Panc1 (cell line): ENCODE results near the gene FRMD4A. TPM values are rescaled to one million over a fixed set of nuclear protein-coding genes. Genes with fewer than 3 reads are reported as not detected.

ENCODE experiments used
- ATAC-seq: fragments of 200-7000 bp; cut with Tn5 transposase; 2 replicates; pipeline ENCODE4 v1.9.1; 2020; ENCODE audit warnings: mild to moderate bottlenecking, moderate library complexity
- BruUV-seq: library from RNA; stranded (reverse); fragments of 400-500 nt; replicated peaks from 2 replicates; lab custom pipeline; 2021; lab: Mats Ljungman, UMichigan
- CTCF ChIA-PET: fragments of 300-600 bp; sonication (Branson Sonifier 250); formaldehyde crosslinking; loops from one replicate; lab custom pipeline; 2022; ENCODE audit warnings: antibody characterized with exemption; lab: Charles Lee
- POLR2A ChIA-PET: fragments of 300-600 bp; sonication (Branson Sonifier 250); formaldehyde crosslinking; loops from one replicate; lab custom pipeline; 2022; ENCODE audit warnings: antibody characterized with exemption; lab: Charles Lee
- DNase-seq: peaks from one replicate; pipeline ENCODE4 v3.0.0-alpha.2; 2010; ENCODE audit warnings: low read depth, low spot score
- H3K27ac ChIP-seq: 2 replicates; pipeline ENCODE4 v1.5.1; 2011; ENCODE audit warnings: mild to moderate bottlenecking, low read length, inconsistent platforms
- H3K27me3 ChIP-seq: fragments of 200-500 bp; sonication (Bioruptor generic); 2 replicates; pipeline ENCODE4 v1.6.0; 2014; ENCODE audit warnings: low read length, inconsistent platforms; ENCODE audit not compliant: control insufficient read depth, insufficient read depth
- H3K36me3 ChIP-seq: fragments of 200-500 bp; sonication (Bioruptor generic); 2 replicates; pipeline ENCODE4 v1.5.1; 2014; ENCODE audit warnings: inconsistent platforms, mild to moderate bottlenecking, low read length, moderate library complexity; ENCODE audit not compliant: control insufficient read depth, insufficient read depth
- H3K4me1 ChIP-seq: 2 replicates; pipeline ENCODE4 v1.5.1; 2011; ENCODE audit warnings: inconsistent platforms, mild to moderate bottlenecking, low read length, moderate library complexity; ENCODE audit not compliant: control insufficient read depth, insufficient read depth
- H3K4me3 ChIP-seq, 2 experiments: 2 replicates each; pipeline ENCODE4 v1.5.1; 2011 to 2012; ENCODE audit warnings: low read depth in 2 of 2, low read length in 2 of 2, mild to moderate bottlenecking in 2 of 2, inconsistent platforms in 1 of 2, moderate library complexity in 1 of 2
- H3K9me3 ChIP-seq: fragments of 200-500 bp; sonication (Bioruptor generic); 2 replicates; pipeline ENCODE4 v1.5.1; 2014; ENCODE audit warnings: low read depth, mild to moderate bottlenecking, inconsistent platforms, low read length, moderate library complexity; ENCODE audit not compliant: control insufficient read depth, insufficient read depth
- CTCF ChIP-seq: fragments of 450-650 bp; IDR thresholded peaks from 2 replicates; pipeline ENCODE4 v1.5.1; 2017; ENCODE audit warnings: mild to moderate bottlenecking
- POLR2AphosphoS5 ChIP-seq: IDR thresholded peaks from 2 replicates; pipeline ENCODE4 v1.6.1; 2012; ENCODE audit warnings: mild to moderate bottlenecking, low read depth, low read length, moderate library complexity
- REST ChIP-seq, 2 experiments: IDR thresholded peaks; 2 replicates each; pipeline ENCODE4 v1.6.1; 2011 to 2012; ENCODE audit warnings: low read depth in 2 of 2, control low read depth in 1 of 2, low read length in 1 of 2, mild to moderate bottlenecking in 1 of 2, moderate library complexity in 1 of 2; ENCODE audit not compliant: insufficient read depth in 1 of 2
- SIN3A ChIP-seq: IDR thresholded peaks from 2 replicates; pipeline ENCODE4 v1.6.1; 2012; ENCODE audit warnings: low read depth, mild to moderate bottlenecking, low read length, moderate library complexity, borderline replicate concordance; ENCODE audit not compliant: insufficient read depth
- TCF7L2 ChIP-seq: IDR thresholded peaks from 2 replicates; pipeline ENCODE4 v1.6.1; 2011; ENCODE audit warnings: mild to moderate bottlenecking, low read depth, low read length, inconsistent platforms
- in situ Hi-C: cut with HindIII; loops from 2 replicates; pipeline ENCODE4 v1.10.0; 2016; ENCODE audit warnings: low sequenced_read_pairs, low pct_unique_long_range_greater_than_20kb
- intact Hi-C: fragments of 100-400 bp; cut with micrococcal nuclease; formaldehyde crosslinking; loops from one replicate; pipeline ENCODE4 v1.10.0; 2022; ENCODE audit not compliant: unreplicated experiment
- total RNA-seq: library from RNA; stranded (reverse); gene quantifications from one replicate; pipeline ENCODE4 v1.2.1, GENCODE V29; 2021; ENCODE audit not compliant: unreplicated experiment

FRMD4A gene
- total RNA-seq, 1 experiment from 2014 or later, result 7.1 TPM

GRCh38 chr10:13632884-13633440, 697.8 kb downstream of the FRMD4A start:
- no peak for ATAC-seq
- intact Hi-C loops (no loop called here), in situ Hi-C loops (no loop called here)
- Histone ChIP-seq H3K9me3 (no peaks in the 10 kb centered on the region), H3K4me1 (no peaks in the 10 kb centered on the region), H3K4me3 (no peak overlapping the region), H3K36me3 (no peaks in the 10 kb centered on the region), H3K27me3 (no peaks in the 10 kb centered on the region), H3K27ac (no peak overlapping the region)
- BruUV-seq, result no TSS peak
- ChIA-PET CTCF (no interaction called here), POLR2A (no interaction called here)
- TF ChIP-seq TCF7L2 (no peak), POLR2AphosphoS5 (no peak), SIN3A (no peak), CTCF (no peak), REST (IDR thresholded peaks at IDR 0.05; ENCODE audit: insufficient read depth in 1 of 2, low read depth in 2 of 2, low read length in 1 of 2) (no peak)
- DNase-seq, result no peak

GRCh38 chr10:13632440-13632839, 698.3 kb downstream of the FRMD4A start:
- Histone ChIP-seq H3K9me3 (no peaks in the 10 kb centered on the region), H3K36me3 (no peaks in the 10 kb centered on the region), H3K4me1 (no peaks in the 10 kb centered on the region), H3K4me3 (no peak overlapping the region), H3K27me3 (no peaks in the 10 kb centered on the region), H3K27ac (no peak overlapping the region)
- no TSS peak for BruUV-seq
- intact Hi-C loops, result no loop called here
- no peak for ATAC-seq
- in situ Hi-C loops, result no loop called here
- ChIA-PET CTCF (no interaction called here), POLR2A (no interaction called here)
- DNase-seq, result no peak
- no peak for TF ChIP-seq SIN3A
- TF ChIP-seq POLR2AphosphoS5, result no peak
- no peak for TF ChIP-seq CTCF
- no peak for TF ChIP-seq TCF7L2
- TF ChIP-seq REST (IDR thresholded peaks at IDR 0.05; ENCODE audit: insufficient read depth in 1 of 2, low read depth in 2 of 2, low read length in 1 of 2), result no peak
